Ureter (tissue), 1 donor: ENCODE measurements around the gene RAB6B. TPM values are rescaled to one million over a fixed set of nuclear protein-coding genes. Genes with fewer than 3 reads are reported as not detected.

Source experiments
- DNase-seq: peaks from one replicate; pipeline ENCODE4 v3.0.0-alpha.2; 2020; ENCODE audit warnings: low spot score
- total RNA-seq: library from RNA; stranded (reverse); gene quantifications from one replicate; pipeline ENCODE4 v1.2.4, GENCODE V29; 2023
- donor health status: DM: yes; HTN: yes; CAD: no.

RAB6B gene
- total RNA-seq, 1 donor from 2014 or later: 8.2 TPM

- DNase-seq: no peak
Measured at GRCh38 chr3:133836497-133837158, 59.1 kb downstream of the RAB6B start.

DNA sequence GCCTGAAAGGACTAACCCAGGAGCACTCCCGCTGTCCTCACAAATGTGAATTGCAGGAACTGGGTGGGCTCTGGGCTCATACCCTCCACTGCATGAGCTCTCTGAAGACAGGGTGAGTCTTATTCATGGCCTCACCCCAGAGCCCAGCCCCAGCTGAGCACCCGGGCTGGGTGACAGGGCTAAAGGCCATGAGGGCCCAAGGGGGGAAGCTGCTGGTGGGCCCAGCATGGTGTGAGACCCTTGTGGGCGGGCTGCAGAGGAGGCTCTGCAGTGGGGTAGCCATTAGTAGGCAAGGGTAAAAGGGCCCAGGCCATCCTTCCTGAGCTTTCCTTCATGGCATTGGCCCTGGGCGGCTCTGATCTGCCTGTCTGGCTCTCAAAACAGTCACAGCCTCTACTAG, 59.7 kb downstream of the RAB6B start:
- DNase-seq: no peak

DNA sequence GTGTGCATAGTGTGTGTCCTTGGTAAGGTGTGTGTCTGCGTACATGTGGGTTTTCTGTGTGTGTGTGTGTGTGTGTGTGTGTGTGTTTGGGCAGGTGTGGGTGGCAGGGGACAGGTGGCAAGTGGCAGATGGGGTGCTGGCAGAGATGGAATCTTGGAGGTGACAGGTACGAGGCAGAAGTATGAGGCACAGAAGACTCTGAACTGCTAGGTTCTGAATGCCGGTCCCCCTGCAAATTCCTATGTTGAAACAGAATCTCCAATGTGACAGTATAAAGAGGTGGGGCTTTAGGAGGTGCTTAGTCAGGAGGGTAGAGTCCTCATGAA, 60.3 kb downstream of the RAB6B start:
- no peak for DNase-seq

DNA sequence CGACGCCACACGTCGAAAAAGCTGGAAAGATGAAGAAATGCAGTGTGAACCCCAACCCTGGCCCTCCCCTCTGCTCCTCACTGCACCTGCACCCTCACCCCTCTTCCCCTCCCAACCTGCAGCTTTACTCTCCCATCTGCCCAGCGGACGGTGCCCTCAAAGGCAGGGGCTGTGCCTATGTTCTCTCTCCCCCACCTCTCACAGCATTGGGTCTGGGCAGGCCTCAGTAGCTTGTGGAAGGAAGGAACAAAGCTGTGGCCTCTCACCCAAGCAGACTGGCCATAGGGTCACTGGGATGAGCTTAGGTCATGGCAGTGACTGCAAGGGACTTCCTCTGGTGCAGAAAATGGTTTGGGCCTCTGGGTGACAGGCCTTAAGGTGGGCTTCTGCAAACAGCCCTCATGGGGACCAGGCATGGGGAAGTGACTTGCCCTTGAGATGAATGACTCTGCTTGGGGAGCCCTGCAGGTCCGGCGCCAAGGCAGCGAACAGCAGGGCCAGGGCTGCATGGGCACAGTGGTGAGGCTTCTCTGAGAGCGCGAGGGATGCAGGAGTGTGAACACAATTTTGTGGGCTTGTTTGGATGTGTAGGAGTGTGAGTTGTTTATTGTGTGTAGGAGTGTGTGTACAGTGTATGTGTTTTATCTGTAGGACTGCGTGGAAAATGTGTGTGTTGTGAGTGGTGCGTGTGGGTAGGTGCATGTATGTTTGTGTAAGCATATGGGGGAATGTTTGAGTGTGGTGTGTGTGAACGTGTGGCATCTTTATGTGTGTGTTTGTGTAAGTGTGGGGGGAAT, 60.9 kb downstream of the RAB6B start:
- DNase-seq: no peak

GRCh38 chr3:133833880-133834620, 61.6 kb downstream of the RAB6B start:
- DNase-seq: no peak

DNA sequence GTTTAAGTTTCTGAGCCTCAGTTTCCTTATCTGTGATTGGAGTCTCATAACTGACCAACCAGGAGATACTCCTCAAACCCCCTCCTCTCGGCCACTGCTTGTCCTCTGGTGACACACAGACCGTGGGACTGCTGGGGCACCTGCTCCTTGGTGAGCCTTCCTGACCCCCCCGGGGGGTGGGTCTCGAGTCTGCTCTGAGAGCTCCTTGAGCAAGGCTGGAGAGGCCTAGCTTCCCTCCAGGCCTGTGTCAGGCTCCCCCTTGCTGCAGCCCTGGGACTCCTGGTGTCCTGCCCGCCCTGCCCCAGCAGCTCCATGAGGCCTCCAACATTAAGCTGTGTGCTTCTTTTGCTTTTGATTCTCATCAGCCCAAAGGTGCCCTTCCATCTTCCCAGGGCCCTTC, 62.4 kb downstream of the RAB6B start:
- DNase-seq: no peak

DNA sequence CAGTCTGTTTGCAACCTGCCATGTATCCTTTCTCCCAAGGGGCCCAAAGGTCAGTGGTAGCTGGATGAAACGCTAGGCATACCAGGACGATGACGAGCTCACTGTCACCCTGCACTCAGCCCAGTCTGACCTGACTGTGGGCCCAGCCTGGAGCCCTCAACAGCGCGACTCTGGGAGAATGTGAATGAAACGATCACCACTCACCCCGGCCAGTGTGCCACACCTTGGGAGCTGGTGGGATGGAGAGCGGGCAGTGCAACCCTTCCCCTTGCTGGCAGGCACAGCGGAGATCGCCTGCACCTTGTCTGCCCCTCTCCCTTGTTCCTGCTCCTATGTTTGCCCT, 62.9 kb downstream of the RAB6B start:
- DNase-seq: no peak

DNA sequence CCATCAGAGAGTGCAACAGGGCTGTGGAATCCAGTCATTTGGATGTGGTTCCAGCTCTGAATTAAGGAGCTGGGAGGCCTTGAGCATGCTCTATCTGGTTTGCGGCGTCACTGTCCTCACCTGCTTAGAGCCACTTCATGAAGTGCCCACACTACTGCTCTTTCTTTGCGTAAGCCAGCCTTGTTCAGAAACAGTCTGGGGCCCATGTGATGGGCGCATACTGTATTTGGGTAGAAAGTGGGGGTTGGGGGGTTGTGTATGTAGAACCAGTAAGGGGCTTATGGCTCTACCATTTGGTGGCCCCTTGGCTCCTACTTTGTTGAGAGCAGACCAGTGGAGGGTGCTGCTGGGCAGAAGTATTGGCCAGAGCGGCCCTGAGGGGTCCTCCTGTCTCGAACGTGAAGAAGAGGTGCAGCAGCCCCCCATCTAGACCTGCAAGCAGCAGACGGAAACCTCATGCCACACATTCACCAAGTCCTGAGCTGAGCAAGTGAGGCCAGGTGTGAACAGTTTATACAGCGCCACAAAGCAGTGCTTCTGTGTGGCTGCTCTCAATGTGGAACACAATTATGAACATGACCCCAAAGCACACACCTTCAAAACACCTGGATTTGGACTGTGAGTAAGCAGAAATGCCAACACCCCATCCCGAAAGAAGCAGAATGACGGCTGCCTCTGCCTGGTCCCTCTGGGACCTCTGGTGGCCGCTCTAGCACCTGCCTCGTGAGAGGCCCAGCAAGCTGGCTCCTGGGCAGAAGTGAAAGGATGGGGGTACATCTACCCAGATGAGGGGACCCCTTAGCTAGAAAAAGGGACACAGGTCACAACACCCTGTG, 63.5 kb downstream of the RAB6B start:
- DNase-seq: no peak

DNA sequence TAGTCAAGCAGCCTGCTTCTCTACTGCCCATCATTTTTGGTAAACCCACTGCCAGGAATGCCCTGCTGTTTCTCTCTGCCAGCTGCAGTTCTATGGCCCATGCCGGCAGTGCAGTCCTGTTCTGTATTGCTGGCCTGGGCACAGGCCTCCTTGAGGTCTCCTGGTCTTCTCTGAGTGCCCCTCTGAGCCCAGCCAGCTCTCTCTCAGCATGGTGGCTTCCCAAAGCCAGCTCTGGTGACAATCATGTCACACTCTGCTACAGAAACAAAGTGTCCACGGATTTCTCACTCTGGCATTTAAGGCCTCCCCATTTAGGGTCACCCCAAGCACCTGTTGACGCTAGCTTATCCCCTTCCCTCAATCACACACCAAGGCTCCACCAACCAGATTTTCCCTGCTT, 65.6 kb downstream of the RAB6B start:
- DNase-seq: no peak

DNA sequence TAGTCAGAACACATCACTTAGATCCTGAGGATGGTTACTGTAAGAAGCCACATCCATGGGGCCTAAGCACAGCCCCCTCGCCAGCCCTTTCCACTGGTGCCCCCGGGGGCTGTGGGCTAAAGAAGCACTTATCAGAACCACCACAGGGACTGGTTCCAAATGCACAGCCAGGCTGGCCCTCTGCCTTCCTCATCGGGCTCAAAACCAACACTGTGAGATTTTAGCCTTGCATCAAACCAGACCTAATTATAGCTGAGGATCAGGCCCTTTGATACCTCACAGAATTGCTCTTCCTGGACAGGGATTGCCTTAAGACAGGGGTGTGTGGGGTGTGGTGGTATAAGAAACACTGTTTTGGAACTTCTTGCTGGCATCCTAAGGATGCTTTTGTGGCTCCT, 66.4 kb downstream of the RAB6B start:
- no peak for DNase-seq

GRCh38 chr3:133828576-133829309, 66.9 kb downstream of the RAB6B start:
- no peak for DNase-seq

- no peak for DNase-seq
Measured at GRCh38 chr3:133827684-133828083, 68.0 kb downstream of the RAB6B start.

- no peak for DNase-seq
Measured at GRCh38 chr3:133827136-133827535, 68.5 kb downstream of the RAB6B start.

- no peak for DNase-seq
Measured at GRCh38 chr3:133825969-133826727, 69.5 kb downstream of the RAB6B start.

DNA sequence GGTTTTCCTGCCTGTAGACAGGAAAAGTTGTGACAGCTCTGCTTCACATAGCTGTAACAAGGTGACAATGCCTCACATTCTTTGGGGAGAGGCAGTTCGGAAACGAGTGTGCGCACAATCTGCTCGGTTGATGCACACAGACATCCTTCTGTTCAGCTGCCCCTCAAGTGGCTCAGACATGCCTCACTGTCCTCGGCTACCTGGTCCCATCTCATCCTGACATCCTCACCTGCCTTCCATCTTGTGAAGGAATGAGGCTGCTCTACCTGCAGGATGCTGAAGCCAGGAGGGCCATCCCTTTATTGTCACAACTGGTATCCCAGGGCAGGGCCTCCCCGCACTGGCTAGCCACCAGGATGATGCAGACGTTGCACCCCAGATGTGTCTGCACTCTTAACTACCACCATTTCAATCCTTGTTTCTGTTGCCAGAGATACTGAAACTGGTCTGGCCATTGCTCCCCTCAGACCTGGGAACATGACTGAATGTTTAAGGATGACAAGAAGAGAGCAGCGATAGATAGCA, 70.7 kb downstream of the RAB6B start:
- no peak for DNase-seq

- no peak for DNase-seq
Measured at GRCh38 chr3:133821767-133822638, 73.7 kb downstream of the RAB6B start.

GRCh38 chr3:133820889-133821675, 74.6 kb downstream of the RAB6B start:
- no peak for DNase-seq

DNA sequence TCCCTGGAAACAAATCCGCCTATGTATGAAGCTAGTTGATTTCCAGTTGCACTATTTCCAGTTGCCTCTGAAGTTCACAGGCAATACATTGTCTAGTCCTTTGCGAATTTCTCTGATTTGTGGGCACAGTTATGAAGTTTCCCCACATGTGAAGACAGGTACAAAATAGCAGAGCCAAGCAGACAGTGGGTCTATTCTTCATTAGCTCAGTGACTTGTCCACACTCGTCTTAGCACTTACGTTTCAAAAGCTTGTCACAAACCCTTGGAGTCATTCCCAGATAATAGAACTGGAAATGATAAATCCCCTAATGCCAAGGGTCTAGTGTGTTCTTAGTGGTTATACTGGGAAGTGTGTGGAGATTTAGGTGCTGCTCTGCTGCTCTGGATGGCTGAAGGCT, 75.6 kb downstream of the RAB6B start:
- no peak for DNase-seq

- no peak for DNase-seq
Measured at GRCh38 chr3:133815386-133815785, 80.3 kb downstream of the RAB6B start.
